Measurements from ENCODE around the gene FNDC3B.

GRCh38 chr3:172411478-172411947 lies 372.1 kb downstream of the FNDC3B start:
- TF ChIP-seq CTCF (IDR thresholded peaks at IDR 0.05) (no peak), EZH2 (IDR thresholded peaks at IDR 0.05; ENCODE audit: borderline replicate concordance, insufficient read depth, low read depth, low read length, poor library complexity, severe bottlenecking) (no peak)

Data from B cell (primary cell).